DMS114 treated with DMSO at 0.1 percent for 48 hours (cell line): ENCODE data around the gene C1GALT1.
"Not testable (repeated sequence)": the region's sequence is repeated elsewhere in the genome, so short reads cannot be mapped to it uniquely, and the experiment has no call there.

Source experiments
- DNase-seq: peaks from one replicate; lab custom pipeline; 2025; ENCODE audit not compliant: unreplicated experiment; lab: John Stamatoyannopoulos, UW

C1GALT1 gene

DNA sequence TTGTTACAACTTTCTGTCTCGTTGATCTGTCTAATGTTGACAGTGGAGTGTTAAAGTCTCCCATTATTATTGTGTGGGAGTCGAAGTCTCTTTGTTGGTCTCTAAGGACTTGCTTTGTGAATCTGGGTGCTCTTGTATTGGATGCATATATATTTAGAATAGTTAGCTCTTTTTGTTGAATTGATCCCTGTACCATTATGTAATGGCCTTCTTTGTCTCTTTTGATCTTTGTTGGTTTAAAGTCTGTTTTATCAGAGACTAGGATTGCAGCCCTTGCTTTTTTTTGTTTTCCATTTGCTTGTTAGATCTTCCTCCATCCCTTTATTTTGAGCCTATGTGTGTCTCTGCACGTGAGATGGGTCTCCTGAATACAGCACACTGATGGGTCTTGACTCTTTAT, 17.2 kb downstream of the C1GALT1 start:
- not testable (repeated sequence) for DNase-seq

- DNase-seq, result not testable (repeated sequence)
These were observed 17.9 kb downstream of the C1GALT1 start for GRCh38 chr7:7200255-7200654.

- DNase-seq, result no peak
These were observed 19.4 kb downstream of the C1GALT1 start for GRCh38 chr7:7201578-7202374.

DNA sequence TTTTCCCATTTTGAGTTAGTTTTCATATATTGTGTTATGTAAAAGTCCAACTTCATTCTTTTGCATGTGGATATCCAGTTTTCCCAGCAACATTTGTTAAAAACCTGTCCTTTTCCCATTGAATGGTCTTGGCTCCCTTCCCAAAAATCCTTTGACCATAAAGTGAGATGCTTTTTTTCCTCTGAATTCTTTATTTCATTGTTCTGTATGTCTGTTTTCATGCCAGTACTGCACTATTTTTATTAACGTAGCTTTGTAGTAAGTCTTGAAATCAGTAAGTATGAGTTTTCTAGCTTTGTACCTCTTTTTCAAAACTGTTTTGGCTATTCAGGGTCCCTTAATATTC, 20.0 kb downstream of the C1GALT1 start:
- DNase-seq, result no peak

- no peak for DNase-seq
These were observed 21.6 kb downstream of the C1GALT1 start for GRCh38 chr7:7203813-7204575.

- no peak for DNase-seq
These were observed 25.5 kb downstream of the C1GALT1 start for GRCh38 chr7:7207876-7208275.

- no peak for DNase-seq
These were observed 26.2 kb downstream of the C1GALT1 start for GRCh38 chr7:7208520-7208919.

DNA sequence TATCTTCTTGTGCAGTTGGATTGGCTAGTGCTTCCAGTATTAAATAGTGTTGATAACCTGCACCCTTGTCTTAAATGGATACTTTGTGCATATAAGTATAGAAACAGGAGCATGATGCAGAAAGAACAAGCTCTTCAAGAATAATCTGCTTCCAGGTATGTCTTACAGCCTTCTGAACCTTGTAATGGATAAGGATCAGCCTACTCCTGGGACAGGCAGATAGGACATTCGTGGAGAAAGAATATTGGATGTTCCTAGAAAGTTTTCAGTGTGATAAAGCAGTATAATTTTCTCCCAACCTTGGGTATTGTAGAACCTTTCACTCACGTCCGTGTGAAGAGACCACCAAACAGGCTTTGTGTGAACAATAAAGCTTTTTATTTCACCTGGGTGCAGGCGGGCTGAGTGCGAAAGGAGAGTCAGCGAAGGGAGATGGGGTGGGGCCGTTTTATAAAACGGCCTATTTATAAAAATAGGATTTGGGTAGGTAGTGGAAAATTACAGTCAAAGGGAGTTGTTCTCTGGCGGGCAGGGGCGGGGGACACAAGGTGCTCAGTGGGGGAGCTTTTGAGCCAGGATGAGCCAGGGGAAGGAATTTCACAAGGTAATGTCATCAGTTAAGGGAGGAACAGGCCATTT, 27.2 kb downstream of the C1GALT1 start:
- DNase-seq, result no peak

GRCh38 chr7:7210475-7211237, 28.3 kb downstream of the C1GALT1 start:
- DNase-seq, result no peak

- DNase-seq, result no peak
These were observed 30.3 kb downstream of the C1GALT1 start for GRCh38 chr7:7212612-7213011.

- DNase-seq, result no peak
These were observed 32.3 kb downstream of the C1GALT1 start for GRCh38 chr7:7214398-7215347.

- no peak for DNase-seq
These were observed 33.9 kb downstream of the C1GALT1 start for GRCh38 chr7:7216279-7216678.

- DNase-seq, result no peak
These were observed 36.9 kb downstream of the C1GALT1 start for GRCh38 chr7:7219216-7219615.

GRCh38 chr7:7220821-7221220, 38.5 kb downstream of the C1GALT1 start:
- DNase-seq, result no peak

DNA sequence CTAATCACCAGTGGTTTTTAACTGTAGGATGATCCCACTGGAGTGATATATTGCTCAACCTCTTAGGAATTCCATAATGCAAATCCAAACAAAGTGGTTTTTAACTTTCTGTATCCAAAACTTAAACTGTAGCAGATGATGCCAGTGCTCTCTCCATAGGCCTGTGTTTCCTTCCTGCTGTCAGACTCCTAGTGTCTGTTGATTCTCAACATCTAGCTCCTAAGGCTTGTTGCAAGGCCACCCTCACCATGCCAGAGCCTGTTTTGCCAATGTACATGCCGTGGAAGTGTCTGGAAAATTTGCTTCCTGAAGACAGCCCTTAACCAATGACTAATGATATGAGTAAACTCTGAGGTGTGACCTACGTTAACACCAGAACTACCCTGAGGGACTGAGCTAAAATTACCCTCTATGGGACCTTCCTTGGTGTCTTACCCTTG, 39.3 kb downstream of the C1GALT1 start:
- no peak for DNase-seq

- no peak for DNase-seq
These were observed 40.9 kb downstream of the C1GALT1 start for GRCh38 chr7:7223250-7223649.

GRCh38 chr7:7226407-7226806, 44.1 kb downstream of the C1GALT1 start:
- no peak for DNase-seq

- DNase-seq, result no peak
These were observed 46.1 kb downstream of the C1GALT1 start for GRCh38 chr7:7228472-7228871.

- no peak for DNase-seq
These were observed 46.6 kb downstream of the C1GALT1 start for GRCh38 chr7:7228967-7229366.

DNA sequence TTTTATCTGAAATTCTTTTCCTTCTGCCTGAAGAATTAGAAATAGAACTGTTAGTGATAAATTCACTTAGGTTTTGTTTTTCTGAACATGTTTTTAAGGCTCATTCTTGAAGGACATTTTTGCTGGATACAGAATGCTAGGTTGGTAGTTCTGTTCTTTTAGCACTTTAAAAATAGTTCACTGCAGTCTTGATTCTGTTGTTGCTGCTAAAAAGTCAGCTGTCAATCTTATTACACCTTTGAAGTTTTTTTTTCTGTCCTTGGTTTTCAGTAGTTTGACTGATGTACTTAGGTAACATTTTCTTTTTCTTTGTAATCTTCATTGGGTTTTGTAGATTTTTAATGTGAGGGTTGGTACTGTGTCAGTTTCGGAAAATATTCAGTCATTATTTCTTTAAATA, 48.7 kb downstream of the C1GALT1 start:
- DNase-seq, result no peak
